Heart left ventricle (tissue), 13 donors: ENCODE results near the gene LYAR.

ENCODE experiments used
- CTCF ChIP-seq, 12 donors: fragments of 200-600 bp; sonication (generic) in 4 of 12; IDR thresholded peaks; one replicate each; pipeline versions ENCODE4 v1.5.0 to v1.8.0; 2018 to 2022; ENCODE audit warnings: antibody characterized with exemption in 12 of 12, mild to moderate bottlenecking in 5 of 12
- POLR2A ChIP-seq, 2 donors: fragments of 450-650 bp; IDR thresholded peaks; one replicate each; pipeline ENCODE4 v1.6.1; 2017; ENCODE audit warnings: antibody characterized with exemption in 2 of 2, mild to moderate bottlenecking in 2 of 2, moderate library complexity in 2 of 2
- donor health status: ischemic (EF 13 %, LVEDD 7.1; RV severe dilation, severe dysfunction).
- donor health status: DM: no; HTN: yes; CAD: no.
- donor health status: DM: no; HTN: no; CAD: no.
- donor health status: ischemic (EF 25% LVEDD 6.9; RV normal size, moderate dysfunction).
- donor health status: ischemic (EF 25% LVEDD 5.7; RV mildly dilated, moderate dysfunction).
- donor health status: ischemic (EF 35%, LVEDD 5.7; RV mildly dilated, moderate dysfunction).
- donor health status: nonischemic (EF 11% LVEDD 7.7; RV severe dilation, severe dysfunction).
- donor health status: DM: yes; HTN: yes; CAD: no.
- donor health status: PGD.
- donor health status: ischemic (EF 29% LVEDD 5.4; RV normal size, mild dysfunction).
- donor health status: nonischemic (EF 23%, LVEDD 6.1; RV moderate dilation, normal function).

GRCh38 chr4:4315461-4316149, 25.7 kb upstream of the LYAR start:
- TF ChIP-seq CTCF (IDR thresholded peaks at IDR 0.05) (no peak), POLR2A (IDR thresholded peaks at IDR 0.05) (no peak)
